Measurements from ENCODE around the gene PCDHB16.
"Not testable (repeated sequence)": the region's sequence is repeated elsewhere in the genome, so short reads cannot be mapped to it uniquely, and the experiment has no call there.

Gene PCDHB16

DNA sequence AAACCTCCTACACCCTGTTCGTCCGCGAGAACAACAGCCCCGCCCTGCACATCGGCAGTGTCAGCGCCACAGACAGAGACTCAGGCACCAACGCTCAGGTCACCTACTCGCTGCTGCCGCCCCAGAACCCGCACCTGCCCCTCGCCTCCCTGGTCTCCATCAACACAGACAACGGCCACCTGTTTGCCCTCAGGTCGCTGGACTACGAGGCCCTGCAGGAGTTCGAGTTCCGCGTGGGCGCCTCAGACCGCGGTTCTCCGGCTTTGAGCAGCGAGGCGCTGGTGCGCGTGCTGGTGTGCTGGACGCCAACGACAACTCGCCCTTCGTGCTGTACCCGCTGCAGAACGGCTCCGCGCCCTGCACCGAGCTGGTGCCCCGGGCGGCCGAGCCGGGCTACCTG lies 24.8 kb upstream of the PCDHB16 start:
- H3K36me3 ChIP-seq (ENCODE audit: control insufficient read depth, insufficient read depth, low read length) = not testable (repeated sequence)
- WGBS, 2 experiments (ENCODE audit: insufficient coverage in 2 of 2) = 96 to 98% methylated on average over 13 to 24 of the region's 38 CpGs

DNA sequence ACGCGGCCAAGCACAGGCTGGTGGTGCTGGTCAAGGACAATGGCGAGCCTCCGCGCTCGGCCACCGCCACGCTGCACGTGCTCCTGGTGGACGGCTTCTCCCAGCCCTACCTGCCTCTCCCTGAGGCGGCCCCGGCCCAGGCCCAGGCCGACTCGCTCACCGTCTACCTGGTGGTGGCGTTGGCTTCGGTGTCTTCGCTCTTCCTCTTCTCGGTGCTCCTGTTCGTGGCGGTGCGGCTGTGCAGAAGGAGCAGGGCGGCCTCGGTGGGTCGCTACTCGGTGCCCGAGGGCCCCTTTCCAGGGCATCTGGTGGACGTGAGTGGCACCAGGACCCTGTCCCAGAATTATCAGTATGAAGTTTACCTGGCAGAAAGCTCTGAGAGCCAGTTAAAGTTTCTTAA lies 24.3 kb upstream of the PCDHB16 start:
- not testable (repeated sequence) for H3K36me3 ChIP-seq (ENCODE audit: control insufficient read depth, insufficient read depth, low read length); H3K4me1 ChIP-seq (ENCODE audit: control insufficient read depth, insufficient read depth, low read length, poor library complexity, severe bottlenecking); H3K27ac ChIP-seq (ENCODE audit: low read depth, low read length, severe bottlenecking); H3K4me3 ChIP-seq (ENCODE audit: extremely low read depth, insufficient read depth, low read length, poor library complexity, severe bottlenecking); H3K9me3 ChIP-seq (ENCODE audit: control insufficient read depth, low read length)
- WGBS, 2 experiments (ENCODE audit: insufficient coverage in 2 of 2) = 97 to 99% methylated on average over 10 to 18 of the region's 28 CpGs

More for the DNA sequence above, 24.8 kb upstream of the PCDHB16 start:
- not testable (repeated sequence) for H3K4me1 ChIP-seq (ENCODE audit: control insufficient read depth, insufficient read depth, low read length, poor library complexity, severe bottlenecking); H3K27ac ChIP-seq (ENCODE audit: low read depth, low read length, severe bottlenecking); H3K4me3 ChIP-seq (ENCODE audit: extremely low read depth, insufficient read depth, low read length, poor library complexity, severe bottlenecking); H3K9me3 ChIP-seq (ENCODE audit: control insufficient read depth, low read length)

DNA sequence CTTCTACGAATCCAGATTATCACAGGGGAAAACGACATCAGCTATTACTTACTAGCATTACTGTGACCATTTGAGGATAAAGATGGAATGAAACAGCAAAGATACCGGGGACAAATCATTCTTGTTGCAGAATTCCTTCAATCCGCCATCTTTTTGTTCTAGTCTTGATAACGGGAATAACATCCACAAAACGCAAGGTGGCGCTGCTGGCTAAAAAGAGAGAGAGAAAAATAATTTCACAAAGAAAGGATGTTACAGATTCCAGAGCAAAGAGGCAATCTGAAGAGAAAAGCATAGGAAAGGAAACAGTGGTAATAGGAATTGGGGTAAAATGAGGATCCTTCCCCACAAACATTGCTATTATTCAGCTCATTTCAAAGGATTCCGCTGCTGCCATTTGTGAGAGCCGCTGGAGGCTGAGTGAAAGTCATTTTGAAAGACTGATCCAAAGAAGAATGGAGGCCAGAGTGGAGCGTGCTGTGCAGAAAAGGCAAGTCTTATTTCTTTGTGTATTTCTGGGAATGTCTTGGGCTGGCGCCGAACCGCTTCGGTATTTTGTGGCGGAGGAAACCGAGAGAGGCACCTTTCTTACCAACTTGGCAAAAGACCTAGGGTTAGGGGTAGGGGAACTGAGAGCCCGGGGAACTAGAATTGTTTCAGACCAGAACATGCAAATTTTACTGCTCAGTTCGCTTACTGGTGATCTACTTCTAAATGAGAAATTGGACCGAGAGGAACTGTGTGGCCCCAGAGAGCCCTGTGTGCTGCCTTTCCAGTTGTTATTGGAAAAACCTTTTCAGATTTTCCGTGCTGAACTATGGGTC lies 9.6 kb upstream of the PCDHB16 start, which contains the start of gene PCDHB7:
Gene PCDHB7 (plus strand): TSS at position 264 of the 824 bp plus-strand sequence. CDS start 192 bp downstream, at position 456.
- H3K27ac ChIP-seq (ENCODE audit: low read depth, low read length, severe bottlenecking) = no peak within 1 kb of the TSS
- no peaks in the 10 kb centered on the region for H3K9me3 ChIP-seq (ENCODE audit: control insufficient read depth, low read length)
- no peak within 1 kb of the TSS for H3K4me3 ChIP-seq (ENCODE audit: extremely low read depth, insufficient read depth, low read length, poor library complexity, severe bottlenecking)
- no peaks in the 10 kb centered on the region for H3K36me3 ChIP-seq (ENCODE audit: control insufficient read depth, insufficient read depth, low read length)
- no peaks in the 10 kb centered on the region for H3K4me1 ChIP-seq (ENCODE audit: control insufficient read depth, insufficient read depth, low read length, poor library complexity, severe bottlenecking)
- WGBS, 2 experiments (ENCODE audit: insufficient coverage in 2 of 2) = 81 to 84% methylated on average over 15 to 16 of the region's 20 CpGs

DNA sequence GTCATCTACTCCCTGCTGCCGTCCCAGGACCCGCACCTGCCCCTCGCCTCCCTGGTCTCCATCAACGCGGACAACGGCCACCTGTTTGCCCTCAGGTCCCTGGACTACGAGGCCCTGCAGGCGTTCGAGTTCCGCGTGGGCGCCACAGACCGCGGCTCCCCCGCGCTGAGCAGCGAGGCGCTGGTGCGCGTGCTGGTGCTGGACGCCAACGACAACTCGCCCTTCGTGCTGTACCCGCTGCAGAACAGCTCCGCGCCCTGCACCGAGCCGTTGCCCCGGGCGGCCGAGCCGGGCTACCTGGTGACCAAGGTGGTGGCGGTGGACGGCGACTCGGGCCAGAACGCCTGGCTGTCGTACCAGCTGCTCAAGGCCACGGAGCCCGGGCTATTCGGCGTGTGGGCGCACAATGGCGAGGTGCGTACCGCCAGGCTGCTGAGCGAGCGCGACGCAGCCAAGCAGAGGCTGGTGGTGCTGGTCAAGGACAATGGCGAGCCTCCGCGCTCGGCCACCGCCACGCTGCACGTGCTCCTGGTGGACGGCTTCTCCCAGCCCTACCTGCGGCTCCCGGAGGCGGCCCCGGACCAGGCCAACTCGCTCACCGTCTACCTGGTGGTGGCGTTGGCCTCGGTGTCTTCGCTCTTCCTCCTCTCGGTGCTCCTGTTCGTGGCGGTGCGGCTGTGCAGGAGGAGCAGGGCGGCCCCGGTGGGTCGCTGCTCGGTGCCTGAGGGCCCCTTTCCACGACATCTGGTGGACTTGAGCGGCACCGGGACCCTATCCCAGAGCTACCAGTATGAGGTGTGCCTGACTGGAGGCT lies 7.7 kb upstream of the PCDHB16 start:
- WGBS, 2 experiments (ENCODE audit: insufficient coverage in 2 of 2) = 94 to 95% methylated on average over 35 to 50 of the region's 79 CpGs

DNA sequence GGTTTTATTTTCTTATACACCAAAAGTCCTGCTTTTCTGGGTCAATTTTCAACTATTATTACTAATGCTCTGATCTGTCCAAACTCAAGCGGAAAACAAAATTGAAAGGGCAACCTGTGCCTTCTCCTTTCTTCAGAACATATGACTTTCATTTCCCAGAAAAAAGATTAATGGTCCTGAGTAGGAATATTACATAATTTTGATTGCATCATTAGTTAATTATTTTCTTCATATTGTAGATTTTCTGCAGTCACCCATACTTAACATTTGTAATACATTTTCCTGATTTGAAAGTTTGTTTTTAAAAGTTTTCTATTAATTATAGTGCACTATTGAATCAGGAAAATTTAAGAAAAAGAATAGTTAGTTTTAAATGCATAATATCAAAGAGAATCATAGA lies 6.3 kb upstream of the PCDHB16 start:
- Histone ChIP-seq H3K27ac (ENCODE audit: low read depth, low read length, severe bottlenecking) (no peak overlapping the region), H3K4me3 (ENCODE audit: extremely low read depth, insufficient read depth, low read length, poor library complexity, severe bottlenecking) (no peak overlapping the region), H3K4me1 (ENCODE audit: control insufficient read depth, insufficient read depth, low read length, poor library complexity, severe bottlenecking) (no peaks in the 10 kb centered on the region), H3K9me3 (ENCODE audit: control insufficient read depth, low read length) (no peaks in the 10 kb centered on the region), H3K36me3 (ENCODE audit: control insufficient read depth, insufficient read depth, low read length) (no peaks in the 10 kb centered on the region)
- no CpG with 5 or more reads among the region's 1 CpG for WGBS, 2 experiments (ENCODE audit: insufficient coverage in 2 of 2)

More for the DNA sequence above, 7.7 kb upstream of the PCDHB16 start:
- H3K4me3 ChIP-seq (ENCODE audit: extremely low read depth, insufficient read depth, low read length, poor library complexity, severe bottlenecking); H3K9me3 ChIP-seq (ENCODE audit: control insufficient read depth, low read length); H3K36me3 ChIP-seq (ENCODE audit: control insufficient read depth, insufficient read depth, low read length); H3K27ac ChIP-seq (ENCODE audit: low read depth, low read length, severe bottlenecking); H3K4me1 ChIP-seq (ENCODE audit: control insufficient read depth, insufficient read depth, low read length, poor library complexity, severe bottlenecking): not testable (repeated sequence)

DNA sequence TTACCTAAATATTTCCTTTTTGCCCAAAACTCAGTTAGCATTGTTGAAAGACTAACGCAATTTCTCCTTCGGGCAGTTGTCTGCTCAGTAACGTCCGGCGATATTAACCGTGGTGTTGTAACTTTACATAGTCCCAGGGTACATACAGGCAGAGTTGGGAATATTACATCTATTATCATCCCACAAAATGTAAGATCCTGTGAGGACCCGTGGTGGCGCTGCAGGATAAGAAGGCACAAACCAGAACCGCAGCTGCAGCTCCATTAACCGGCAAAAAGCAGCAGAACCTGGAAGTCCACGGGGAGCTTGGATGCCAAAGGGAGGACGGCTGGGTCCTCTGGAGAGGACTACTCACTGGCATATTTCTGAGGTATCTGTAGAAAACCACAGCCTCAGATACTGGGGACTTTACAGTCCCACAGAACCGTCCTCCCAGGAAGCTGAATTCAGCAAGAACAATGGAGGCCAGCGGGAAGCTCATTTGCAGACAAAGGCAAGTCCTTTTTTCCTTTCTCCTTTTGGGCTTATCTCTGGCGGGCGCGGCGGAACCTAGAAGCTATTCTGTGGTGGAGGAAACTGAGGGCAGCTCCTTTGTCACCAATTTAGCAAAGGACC lies 4.5 kb upstream of the PCDHB16 start, which contains the start of gene PCDHB8:
Gene PCDHB8 (plus strand): TSS at position 214 of the 615 bp plus-strand sequence. CDS start 245 bp downstream, at position 459.
- not testable (repeated sequence) for H3K27ac ChIP-seq (ENCODE audit: low read depth, low read length, severe bottlenecking); H3K4me1 ChIP-seq (ENCODE audit: control insufficient read depth, insufficient read depth, low read length, poor library complexity, severe bottlenecking); H3K36me3 ChIP-seq (ENCODE audit: control insufficient read depth, insufficient read depth, low read length); H3K9me3 ChIP-seq (ENCODE audit: control insufficient read depth, low read length); H3K4me3 ChIP-seq (ENCODE audit: extremely low read depth, insufficient read depth, low read length, poor library complexity, severe bottlenecking)
- 84 to 87% methylated on average over 3 to 6 of the region's 18 CpGs for WGBS, 2 experiments (ENCODE audit: insufficient coverage in 2 of 2)

DNA sequence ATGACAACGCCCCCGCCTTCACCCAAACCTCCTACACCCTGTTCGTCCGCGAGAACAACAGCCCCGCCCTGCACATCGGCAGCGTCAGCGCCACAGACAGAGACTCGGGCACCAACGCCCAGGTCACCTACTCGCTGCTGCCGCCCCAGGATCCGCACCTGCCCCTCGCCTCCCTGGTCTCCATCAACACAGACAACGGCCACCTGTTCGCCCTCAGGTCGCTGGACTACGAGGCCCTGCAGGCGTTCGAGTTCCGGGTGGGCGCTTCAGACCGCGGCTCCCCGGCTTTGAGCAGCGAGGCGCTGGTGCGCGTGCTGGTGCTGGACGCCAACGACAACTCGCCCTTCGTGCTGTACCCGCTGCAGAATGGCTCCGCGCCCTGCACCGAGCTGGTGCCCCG lies 2.8 kb upstream of the PCDHB16 start:
- H3K9me3 ChIP-seq (ENCODE audit: control insufficient read depth, low read length); H3K4me1 ChIP-seq (ENCODE audit: control insufficient read depth, insufficient read depth, low read length, poor library complexity, severe bottlenecking); H3K36me3 ChIP-seq (ENCODE audit: control insufficient read depth, insufficient read depth, low read length); H3K4me3 ChIP-seq (ENCODE audit: extremely low read depth, insufficient read depth, low read length, poor library complexity, severe bottlenecking); H3K27ac ChIP-seq (ENCODE audit: low read depth, low read length, severe bottlenecking): not testable (repeated sequence)
- 91 to 100% methylated on average over 4 to 10 of the region's 39 CpGs for WGBS, 2 experiments (ENCODE audit: insufficient coverage in 2 of 2)

DNA sequence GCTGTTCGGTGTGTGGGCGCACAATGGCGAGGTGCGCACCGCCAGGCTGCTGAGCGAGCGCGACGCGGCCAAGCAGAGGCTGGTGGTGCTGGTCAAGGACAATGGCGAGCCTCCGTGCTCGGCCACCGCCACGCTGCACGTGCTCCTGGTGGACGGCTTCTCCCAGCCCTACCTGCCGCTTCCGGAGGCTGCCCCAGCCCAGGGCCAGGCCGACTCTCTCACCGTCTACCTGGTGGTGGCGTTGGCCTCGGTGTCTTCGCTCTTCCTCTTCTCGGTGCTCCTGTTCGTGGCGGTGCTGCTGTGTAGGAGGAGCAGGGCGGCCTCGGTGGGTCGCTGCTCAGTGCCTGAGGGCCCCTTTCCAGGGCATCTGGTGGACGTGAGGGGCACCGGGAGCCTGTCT lies 2.3 kb upstream of the PCDHB16 start:
- not testable (repeated sequence) for H3K36me3 ChIP-seq (ENCODE audit: control insufficient read depth, insufficient read depth, low read length); H3K9me3 ChIP-seq (ENCODE audit: control insufficient read depth, low read length); H3K4me1 ChIP-seq (ENCODE audit: control insufficient read depth, insufficient read depth, low read length, poor library complexity, severe bottlenecking); H3K4me3 ChIP-seq (ENCODE audit: extremely low read depth, insufficient read depth, low read length, poor library complexity, severe bottlenecking); H3K27ac ChIP-seq (ENCODE audit: low read depth, low read length, severe bottlenecking)
- WGBS, 2 experiments (ENCODE audit: insufficient coverage in 2 of 2) = 94 to 97% methylated on average over 9 to 10 of the region's 32 CpGs

DNA sequence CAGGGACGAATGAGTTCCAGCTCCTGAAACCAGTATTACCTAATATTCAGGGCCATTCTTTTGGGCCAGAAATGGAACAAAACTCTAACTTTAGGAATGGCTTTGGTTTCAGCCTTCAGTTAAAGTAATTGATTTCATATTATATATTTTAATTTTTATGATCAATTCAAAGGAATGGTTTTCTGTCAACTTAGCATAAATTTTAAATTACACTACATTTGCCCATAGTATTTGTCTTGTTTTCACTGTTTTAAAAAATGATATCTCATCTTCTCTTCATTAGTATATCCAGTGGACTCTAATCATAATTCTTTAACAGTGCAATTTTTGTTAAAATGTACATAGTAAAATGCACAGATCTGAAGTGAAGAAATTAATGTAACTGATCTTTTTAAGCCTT lies 1.9 kb upstream of the PCDHB16 start:
- 100% methylated on average over 1 of the region's 1 CpG; no CpG with 5 or more reads in 1 of the 2 experiments for WGBS, 2 experiments (ENCODE audit: insufficient coverage in 2 of 2)
- H3K36me3 ChIP-seq (ENCODE audit: control insufficient read depth, insufficient read depth, low read length) = no peaks in the 10 kb centered on the region

DNA sequence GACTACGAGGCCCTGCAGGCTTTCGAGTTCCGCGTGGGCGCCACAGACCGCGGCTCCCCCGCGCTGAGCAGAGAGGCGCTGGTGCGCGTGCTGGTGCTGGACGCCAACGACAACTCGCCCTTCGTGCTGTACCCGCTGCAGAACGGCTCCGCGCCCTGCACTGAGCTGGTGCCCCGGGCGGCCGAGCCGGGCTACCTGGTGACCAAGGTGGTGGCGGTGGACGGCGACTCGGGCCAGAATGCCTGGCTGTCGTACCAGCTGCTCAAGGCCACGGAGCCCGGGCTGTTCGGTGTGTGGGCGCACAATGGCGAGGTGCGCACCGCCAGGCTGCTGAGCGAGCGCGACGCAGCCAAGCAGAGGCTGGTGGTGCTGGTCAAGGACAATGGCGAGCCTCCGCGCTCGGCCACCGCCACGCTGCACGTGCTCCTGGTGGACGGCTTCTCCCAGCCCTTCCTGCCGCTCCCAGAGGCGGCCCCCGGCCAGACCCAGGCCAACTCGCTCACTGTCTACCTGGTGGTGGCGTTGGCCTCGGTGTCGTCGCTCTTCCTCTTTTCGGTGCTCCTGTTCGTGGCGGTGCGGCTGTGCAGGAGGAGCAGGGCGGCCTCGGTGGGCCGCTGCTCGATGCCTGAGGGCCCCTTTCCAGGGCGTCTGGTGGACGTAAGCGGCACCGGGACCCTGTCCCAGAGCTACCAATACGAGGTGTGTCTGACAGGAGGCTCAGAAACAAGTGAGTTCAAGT lies 2.1 kb downstream of the PCDHB16 start:
- not testable (repeated sequence) for H3K4me1 ChIP-seq (ENCODE audit: control insufficient read depth, insufficient read depth, low read length, poor library complexity, severe bottlenecking); H3K27ac ChIP-seq (ENCODE audit: low read depth, low read length, severe bottlenecking); H3K9me3 ChIP-seq (ENCODE audit: control insufficient read depth, low read length); H3K36me3 ChIP-seq (ENCODE audit: control insufficient read depth, insufficient read depth, low read length); H3K4me3 ChIP-seq (ENCODE audit: extremely low read depth, insufficient read depth, low read length, poor library complexity, severe bottlenecking)
- WGBS, 2 experiments (ENCODE audit: insufficient coverage in 2 of 2) = 89 to 93% methylated on average over 25 of the region's 69 CpGs

More for the DNA sequence above, 1.9 kb upstream of the PCDHB16 start:
- no peak overlapping the region for H3K27ac ChIP-seq (ENCODE audit: low read depth, low read length, severe bottlenecking)
- H3K4me3 ChIP-seq (ENCODE audit: extremely low read depth, insufficient read depth, low read length, poor library complexity, severe bottlenecking) = no peak overlapping the region
- no peaks in the 10 kb centered on the region for H3K4me1 ChIP-seq (ENCODE audit: control insufficient read depth, insufficient read depth, low read length, poor library complexity, severe bottlenecking)
- H3K9me3 ChIP-seq (ENCODE audit: control insufficient read depth, low read length) = no peaks in the 10 kb centered on the region
